CD4-positive, alpha-beta T cell (primary cell): ENCODE data around the gene CTTNBP2. TPM values are rescaled to one million over a fixed set of nuclear protein-coding genes. Genes with fewer than 3 reads are reported as not detected.

ENCODE experiments used
- ATAC-seq: fragments of 200-7000 bp; cut with Tn5 transposase; one replicate; pipeline ENCODE4 v1.10.0; 2022; ENCODE audit warnings: mild to moderate bottlenecking; ENCODE audit not compliant: poor library complexity
- CTCF ChIA-PET: fragments of 350-600 bp; sonication (Branson Sonifier 250); formaldehyde crosslinking; loops from one replicate; lab custom pipeline; 2021; ENCODE audit warnings: antibody characterized with exemption, inconsistent platforms; lab: Charles Lee
- POLR2A ChIA-PET: fragments of 350-600 bp; sonication (Branson Sonifier 250); formaldehyde crosslinking; loops from one replicate; lab custom pipeline; 2021; ENCODE audit warnings: antibody characterized with exemption, inconsistent platforms; lab: Charles Lee
- DNase-seq, 14 experiments: peaks; one replicate each; pipeline ENCODE4 v3.0.0-alpha.2; 2013 to 2020; ENCODE audit warnings: mixed read lengths in 2 of 14
- H3K27ac ChIP-seq, 2 donors: one replicate each; pipeline versions ENCODE4 v1.5.1 to v1.7.0; 2013; ENCODE audit warnings: low read length in 2 of 2, low read depth in 1 of 2, mild to moderate bottlenecking in 1 of 2
- H3K27me3 ChIP-seq, 2 experiments: 1 replicate in 1 of 2; 2 replicates in 1 of 2; pipeline versions ENCODE4 v1.6.1 to v1.7.0; 2013; ENCODE audit warnings: low read length in 2 of 2, control low read depth in 1 of 2, mild to moderate bottlenecking in 1 of 2, moderate library complexity in 1 of 2; ENCODE audit not compliant: insufficient read depth in 2 of 2, control insufficient read depth in 1 of 2
- H3K36me3 ChIP-seq: one replicate; pipeline ENCODE4 v1.6.1; 2013; ENCODE audit warnings: low read length, control low read depth; ENCODE audit not compliant: insufficient read depth
- H3K4me1 ChIP-seq: one replicate; pipeline ENCODE4 v1.6.1; 2013; ENCODE audit warnings: low read length, control low read depth; ENCODE audit not compliant: insufficient read depth
- H3K4me3 ChIP-seq: one replicate; pipeline ENCODE4 v1.5.1; 2013; ENCODE audit warnings: mild to moderate bottlenecking, low read length, moderate library complexity
- H3K9me3 ChIP-seq, 2 experiments: 1 replicate in 1 of 2; 2 replicates in 1 of 2; pipeline versions ENCODE4 v1.6.1 to v1.7.0; 2013; ENCODE audit warnings: low read length in 2 of 2, mild to moderate bottlenecking in 2 of 2, control low read depth in 1 of 2, moderate library complexity in 1 of 2; ENCODE audit not compliant: control insufficient read depth in 1 of 2, insufficient read depth in 1 of 2
- H3K27ac Mint-ChIP-seq: one replicate; pipeline ENCODE4 v1.8.0; 2020; ENCODE audit warnings: mixed read lengths
- H3K27me3 Mint-ChIP-seq: one replicate; pipeline ENCODE4 v1.8.0; 2021; ENCODE audit warnings: mixed read lengths
- H3K36me3 Mint-ChIP-seq: one replicate; pipeline ENCODE4 v1.8.0; 2021; ENCODE audit warnings: low read depth, mixed read lengths
- H3K4me1 Mint-ChIP-seq: one replicate; pipeline ENCODE4 v1.8.0; 2021; ENCODE audit warnings: low read depth, mixed read lengths
- H3K4me3 Mint-ChIP-seq: one replicate; pipeline ENCODE4 v1.8.0; 2020; ENCODE audit warnings: mild to moderate bottlenecking, mixed read lengths
- H3K9me3 Mint-ChIP-seq: one replicate; pipeline ENCODE4 v1.8.0; 2020; ENCODE audit warnings: mixed read lengths
- CTCF ChIP-seq: fragments of 200-600 bp; IDR thresholded peaks from one replicate; pipeline ENCODE4 v1.8.0; 2022; ENCODE audit warnings: antibody characterized with exemption, mild to moderate bottlenecking
- intact Hi-C, 2 experiments: fragments of 100-400 bp; cut with DNase I in 1 of 2; cut with micrococcal nuclease in 1 of 2; formaldehyde crosslinking; loops; one replicate each; pipeline versions ENCODE4 v1.15.1 to v1.9.0; 2023 to 2025; cut with DNase I, micrococcal nuclease
- total RNA-seq, 174 experiments: library from RNA in 2 of 174; stranded (reverse) in 2 of 174; gene quantifications; one replicate each; pipeline ENCODE4 v1.2.3 and lab custom pipeline; 2021 to 2026

Gene CTTNBP2
- total RNA-seq, 2 experiments from 2014 or later = not detected

- no peak for TF ChIP-seq CTCF
- no peak overlapping the region for H3K4me3 Mint-ChIP-seq
- H3K27me3 ChIP-seq = peaks cover 0 to 2% of the 10 kb centered on the region in 2 experiments
- no peaks in the 10 kb centered on the region for H3K4me1 ChIP-seq
- H3K4me1 Mint-ChIP-seq = no peaks in the 10 kb centered on the region
- H3K27ac Mint-ChIP-seq = no peak overlapping the region
- H3K36me3 ChIP-seq = no peaks in the 10 kb centered on the region
- peaks cover 19% of the 10 kb centered on the region for H3K27me3 Mint-ChIP-seq
- H3K9me3 ChIP-seq = peaks cover 0 to 8% of the 10 kb centered on the region in 2 experiments
- POLR2A ChIA-PET = no interaction called here
- H3K27ac ChIP-seq = no peak overlapping the region
- DNase-seq (no peak), ATAC-seq (no peak)
- H3K36me3 Mint-ChIP-seq = no peaks in the 10 kb centered on the region
- CTCF ChIA-PET = no interaction called here
- H3K9me3 Mint-ChIP-seq = no peaks in the 10 kb centered on the region
- intact Hi-C loops = no loop called here
- H3K4me3 ChIP-seq = no peak overlapping the region
Observed at GRCh38 chr7:117862378-117862777, 10.9 kb downstream of the CTTNBP2 start.

GRCh38 chr7:117859246-117859812, 13.9 kb downstream of the CTTNBP2 start:
- Mint-ChIP-seq H3K36me3 (no peaks in the 10 kb centered on the region), H3K27me3 (peaks cover 23% of the 10 kb centered on the region), H3K9me3 (no peaks in the 10 kb centered on the region), H3K4me1 (no peaks in the 10 kb centered on the region), H3K4me3 (no peak overlapping the region), H3K27ac (no peak overlapping the region)
- POLR2A ChIA-PET = no interaction called here
- Histone ChIP-seq H3K27ac (no peak overlapping the region), H3K9me3 (peaks cover 0 to 8% of the 10 kb centered on the region in 2 experiments), H3K4me1 (no peaks in the 10 kb centered on the region), H3K4me3 (no peak overlapping the region), H3K27me3 (peaks cover 0 to 2% of the 10 kb centered on the region in 2 experiments), H3K36me3 (no peaks in the 10 kb centered on the region)
- DNase-seq (no peak), ATAC-seq (no peak)
- TF ChIP-seq CTCF = no peak
- CTCF ChIA-PET = no interaction called here
- intact Hi-C loops = no loop called here

GRCh38 chr7:117858712-117859111, 14.5 kb downstream of the CTTNBP2 start:
- Mint-ChIP-seq H3K27me3 (peaks cover 23% of the 10 kb centered on the region), H3K36me3 (no peaks in the 10 kb centered on the region), H3K27ac (no peak overlapping the region), H3K4me3 (no peak overlapping the region), H3K9me3 (no peaks in the 10 kb centered on the region), H3K4me1 (no peaks in the 10 kb centered on the region)
- CTCF ChIA-PET = no interaction called here
- Histone ChIP-seq H3K27me3 (peaks cover 0 to 2% of the 10 kb centered on the region in 2 experiments), H3K4me1 (no peaks in the 10 kb centered on the region), H3K9me3 (peaks cover 0 to 8% of the 10 kb centered on the region in 2 experiments), H3K36me3 (no peaks in the 10 kb centered on the region), H3K4me3 (no peak overlapping the region), H3K27ac (no peak overlapping the region)
- POLR2A ChIA-PET = no interaction called here
- intact Hi-C loops = no loop called here
- ATAC-seq (no peak), DNase-seq (no peak)
- TF ChIP-seq CTCF = no peak
